AG04449 (cell line): ENCODE data around the gene THADA.

ENCODE experiments used
- CTCF ChIA-PET: fragments of 350-600 bp; formaldehyde crosslinking; extraction: SDS; loops from one replicate; lab custom pipeline; 2021; ENCODE audit warnings: antibody characterized with exemption; lab: Yijun Ruan, JAX
- POLR2A ChIA-PET: fragments of 400-600, 350-600 bp; formaldehyde crosslinking; extraction: SDS; loops from one replicate; lab custom pipeline; 2020; ENCODE audit warnings: antibody characterized with exemption, inconsistent platforms; lab: Yijun Ruan, JAX
- DNase-seq: peaks from one replicate; pipeline ENCODE4 v3.0.0-alpha.2; 2010; ENCODE audit warnings: low read depth, low spot score
- H3K4me3 ChIP-seq: 2 replicates; pipeline ENCODE4 v1.5.1; 2011; ENCODE audit warnings: low read depth, mild to moderate bottlenecking, control low read depth, low read length
- CTCF ChIP-seq: IDR thresholded peaks from one replicate; pipeline ENCODE4 v1.5.1; 2011; ENCODE audit warnings: mild to moderate bottlenecking, moderate library complexity, low read length, control low read depth, inconsistent platforms; ENCODE audit not compliant: insufficient read depth; ENCODE audit errors: missing control alignments

Gene THADA

GRCh38 chr2:43265001-43265400, 330.8 kb downstream of the THADA start:
- no peak overlapping the region for H3K4me3 ChIP-seq
- POLR2A ChIA-PET: no interaction called here
- no peak for DNase-seq
- no peak for TF ChIP-seq CTCF
- CTCF ChIA-PET: interaction anchor here (1.2 kb wide), 2 partner anchors 36 to 317 kb away, joined by 3 to 7 read pairs; no protein-coding TSS in a partner anchor

- POLR2A ChIA-PET: interaction anchor here (0.7 kb wide), 1 partner anchor 18 kb away, joined by 3 read pairs; no protein-coding TSS in a partner anchor
- CTCF ChIA-PET: interaction anchor here (1.4 kb wide), 1 partner anchor 34 kb away, joined by 7 read pairs; no protein-coding TSS in a partner anchor
- no peak for DNase-seq
- no peak overlapping the region for H3K4me3 ChIP-seq
- TF ChIP-seq CTCF: no peak
Measured at GRCh38 chr2:43262951-43263350, 332.9 kb downstream of the THADA start.

GRCh38 chr2:43262239-43262638, 333.6 kb downstream of the THADA start:
- no peak for DNase-seq
- TF ChIP-seq CTCF: no peak
- no peak overlapping the region for H3K4me3 ChIP-seq
- ChIA-PET POLR2A (no interaction called here), CTCF (interaction anchor here (1.7 kb wide), 1 partner anchor 11 kb away, joined by 3 read pairs; no protein-coding TSS in a partner anchor)

- POLR2A ChIA-PET: no interaction called here
- no peak overlapping the region for H3K4me3 ChIP-seq
- CTCF ChIA-PET: interaction anchor here (1.2 kb wide), 1 partner anchor 224 kb away, joined by 3 read pairs; no protein-coding TSS in a partner anchor
- no peak for TF ChIP-seq CTCF
- no peak for DNase-seq
Measured at GRCh38 chr2:43259512-43259911, 336.3 kb downstream of the THADA start.

- no peak for TF ChIP-seq CTCF
- CTCF ChIA-PET: interaction anchor here (1.2 kb wide), 1 partner anchor 225 kb away, joined by 3 read pairs; no protein-coding TSS in a partner anchor
- DNase-seq: no peak
- POLR2A ChIA-PET: no interaction called here
- no peak overlapping the region for H3K4me3 ChIP-seq
Measured at GRCh38 chr2:43258547-43259156, 337.2 kb downstream of the THADA start.

- CTCF ChIA-PET: interaction anchor here (1.3 to 2.2 kb wide), 3 partner anchors 229 to 426 kb away, joined by 3 to 7 read pairs (median 5); no protein-coding TSS in a partner anchor
- H3K4me3 ChIP-seq: no peak overlapping the region
- no peak for DNase-seq
- POLR2A ChIA-PET: no interaction called here
- TF ChIP-seq CTCF: no peak
Measured at GRCh38 chr2:43255296-43255910, 340.4 kb downstream of the THADA start.
